NCI-H2196 (cell line): ENCODE measurements around the gene PTGDR.

Source experiments
- DNase-seq: peaks from one replicate; lab custom pipeline; 2025; ENCODE audit not compliant: unreplicated experiment; lab: John Stamatoyannopoulos, UW

Gene PTGDR

GRCh38 chr14:52267501-52268278, at the start of gene PTGDR:
TSS of gene PTGDR (plus strand) at chr14:52267698. CDS start at chr14:52267815, 117 bp downstream.
- DNase-seq, result no peak

DNA sequence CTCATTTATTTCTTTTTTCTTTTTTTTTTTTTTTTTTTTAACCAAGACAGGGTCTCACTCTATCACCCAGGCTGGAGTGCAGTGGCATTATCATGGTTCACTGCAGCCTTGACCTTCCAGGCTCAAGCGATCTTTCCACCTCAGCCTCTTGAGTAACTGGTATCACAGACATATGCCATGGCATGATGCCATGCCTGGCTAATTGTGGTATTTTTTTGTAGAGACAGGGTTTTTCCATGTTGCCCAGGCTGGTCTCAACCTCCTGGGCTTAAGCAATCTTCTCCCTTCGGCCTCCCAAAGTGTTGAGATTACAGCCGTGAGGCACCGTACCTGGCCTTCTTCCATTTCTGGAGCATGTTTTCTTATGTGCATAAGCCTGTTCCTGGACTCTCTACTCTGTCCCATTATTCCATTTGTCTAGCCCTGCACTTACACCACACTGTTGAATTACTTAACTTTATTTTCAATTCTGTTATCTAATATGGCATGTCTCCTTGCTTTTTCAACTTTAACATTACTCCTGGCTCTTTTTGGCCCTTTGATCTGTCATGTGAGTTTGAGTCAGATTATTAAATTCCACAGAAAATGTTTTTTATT, 47.9 kb upstream of the PTGDR start:
- DNase-seq, result no peak

- no peak for DNase-seq
Observed at GRCh38 chr14:52220924-52221811, 46.3 kb upstream of the PTGDR start.

- no peak for DNase-seq
Observed at GRCh38 chr14:52222901-52223300, 44.6 kb upstream of the PTGDR start.

DNA sequence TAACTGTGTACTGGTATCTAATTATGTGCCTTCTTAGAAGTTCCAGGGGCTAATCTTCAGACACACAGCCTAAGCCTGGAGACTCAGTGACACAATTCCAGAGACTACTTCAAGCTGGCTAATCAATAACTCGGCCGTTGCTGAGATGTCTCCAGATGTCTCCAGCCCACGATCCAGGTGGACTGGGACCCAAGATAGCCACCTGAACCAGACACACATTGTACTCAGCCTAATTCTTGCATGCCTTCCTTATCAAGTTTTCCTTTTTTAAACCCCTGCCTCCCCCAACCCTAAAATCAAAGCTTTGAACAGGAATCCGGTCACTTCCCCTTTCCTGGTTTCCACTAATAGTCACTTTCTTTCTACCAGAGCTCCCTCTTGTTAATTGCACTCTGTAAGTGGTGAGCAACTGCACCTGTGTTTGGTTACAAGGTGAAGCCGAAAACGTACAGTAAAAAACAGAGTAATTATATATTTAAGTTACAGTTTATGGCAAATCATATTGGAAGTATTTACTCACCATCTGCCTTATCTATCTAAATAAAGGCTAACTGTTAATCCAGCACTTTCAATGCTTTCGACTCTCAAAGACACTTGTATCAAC, 39.8 kb upstream of the PTGDR start:
- no peak for DNase-seq

- DNase-seq, result no peak
Observed at GRCh38 chr14:52233693-52234092, 33.8 kb upstream of the PTGDR start.

- no peak for DNase-seq
Observed at GRCh38 chr14:52235434-52235833, 32.1 kb upstream of the PTGDR start.

DNA sequence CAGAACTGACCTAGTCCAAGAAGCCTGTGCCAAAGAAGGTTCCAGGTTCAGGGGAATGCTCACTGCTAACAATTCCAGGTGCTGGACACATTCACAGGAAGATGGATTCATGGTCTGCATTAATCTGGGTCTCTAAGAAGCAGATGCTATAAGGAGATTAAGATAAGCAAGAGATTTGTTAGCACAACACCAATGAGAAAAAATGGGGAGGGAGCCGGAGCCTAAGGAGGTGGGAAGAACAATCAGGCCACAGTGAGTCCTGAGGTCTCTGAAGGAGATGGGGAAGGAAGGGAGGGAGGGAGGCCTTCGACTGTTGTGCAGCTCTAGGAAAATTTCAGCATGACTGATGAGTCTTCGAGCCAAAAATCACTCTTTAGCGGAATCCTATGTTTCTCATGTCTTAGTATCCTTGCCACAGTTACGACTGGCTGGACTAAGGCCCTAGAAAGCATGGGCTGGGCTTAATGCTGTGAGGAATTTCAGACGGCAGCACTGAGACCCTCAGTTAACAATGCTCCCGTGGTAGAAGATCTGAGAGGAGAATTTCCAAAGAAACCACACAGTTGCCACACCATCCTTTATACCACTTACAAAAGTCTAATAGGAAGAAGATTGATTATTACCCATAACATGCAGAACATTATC, 31.5 kb upstream of the PTGDR start:
- no peak for DNase-seq

DNA sequence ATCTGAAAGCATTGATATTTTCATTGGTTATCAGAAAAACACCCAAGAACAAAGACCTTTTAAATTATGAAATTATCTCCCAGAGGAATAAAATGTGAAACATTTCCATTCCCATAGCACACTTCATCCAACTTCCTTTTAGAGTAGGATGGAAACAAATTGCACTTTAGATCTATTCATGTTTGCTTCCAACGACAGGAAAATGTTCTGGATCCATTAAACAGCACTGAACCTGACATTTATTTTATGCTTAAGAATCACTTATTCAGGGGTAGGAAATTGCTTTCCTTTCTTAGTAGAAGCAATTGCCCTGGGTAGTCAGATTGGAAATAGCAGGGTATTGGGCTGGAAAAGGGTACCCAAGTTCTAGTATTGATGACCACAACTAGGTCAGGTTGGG, 28.8 kb upstream of the PTGDR start:
- no peak for DNase-seq

DNA sequence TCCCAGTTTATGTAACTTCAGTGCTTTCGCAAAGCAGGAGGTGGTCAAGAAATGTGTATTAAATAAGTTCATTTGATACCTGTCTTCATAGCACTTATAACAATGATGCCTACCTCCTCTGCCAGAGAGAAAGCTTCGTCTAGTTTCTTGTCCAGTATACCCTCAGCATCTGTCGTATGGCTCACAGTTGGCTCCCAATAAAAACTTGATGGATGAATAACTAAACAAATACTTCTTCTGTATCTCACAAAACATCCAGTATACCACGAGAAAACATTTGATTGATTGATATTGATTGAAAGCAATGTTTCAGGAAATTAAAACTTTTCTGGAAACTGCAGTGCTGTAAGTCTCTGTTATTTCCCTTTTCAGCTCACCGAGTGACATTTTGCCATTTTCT, 26.9 kb upstream of the PTGDR start:
- DNase-seq, result no peak

GRCh38 chr14:52241087-52241793, 26.3 kb upstream of the PTGDR start:
- DNase-seq, result no peak

- DNase-seq, result no peak
Observed at GRCh38 chr14:52244328-52244727, 23.2 kb upstream of the PTGDR start.

GRCh38 chr14:52244997-52245396, 22.5 kb upstream of the PTGDR start:
- DNase-seq, result no peak

DNA sequence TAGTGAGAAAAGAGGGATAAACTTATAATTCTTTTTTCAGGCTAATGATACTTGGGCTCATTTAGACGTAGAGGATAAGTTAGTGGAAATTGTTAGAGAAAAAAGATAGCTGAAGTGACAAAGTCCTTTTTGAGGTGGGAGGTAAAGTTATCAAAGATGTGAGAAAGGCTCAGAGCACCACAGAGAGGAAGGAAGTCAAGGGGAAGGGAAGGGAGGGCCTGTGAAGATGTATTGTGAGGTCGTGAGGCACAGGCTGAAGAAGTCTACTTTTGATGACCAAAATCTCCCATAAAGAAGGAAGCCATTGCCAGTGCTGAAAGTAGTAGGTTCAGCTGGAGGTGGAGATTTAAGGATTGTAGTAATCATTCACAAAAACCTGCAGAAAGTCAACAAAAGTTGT, 19.4 kb upstream of the PTGDR start:
- DNase-seq, result no peak

DNA sequence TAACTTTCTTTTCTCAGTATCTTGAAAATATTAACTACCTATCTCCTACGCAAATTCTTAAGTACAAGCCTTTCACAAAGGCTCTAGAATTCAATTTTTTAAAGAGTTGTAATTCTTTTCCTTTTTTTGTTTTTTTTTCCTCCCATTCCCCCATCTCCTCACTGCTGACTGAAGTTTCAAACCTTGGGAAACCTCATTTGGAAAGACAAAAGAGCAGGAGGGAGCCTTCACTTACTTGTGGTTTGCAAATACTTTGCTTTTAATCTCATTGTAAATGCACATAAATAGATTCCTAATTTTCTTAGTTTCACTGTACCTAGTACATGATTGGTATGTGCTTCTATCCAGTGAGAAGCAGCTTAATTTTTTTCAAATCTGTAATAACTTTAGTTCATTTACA, 15.8 kb upstream of the PTGDR start:
- DNase-seq, result no peak

DNA sequence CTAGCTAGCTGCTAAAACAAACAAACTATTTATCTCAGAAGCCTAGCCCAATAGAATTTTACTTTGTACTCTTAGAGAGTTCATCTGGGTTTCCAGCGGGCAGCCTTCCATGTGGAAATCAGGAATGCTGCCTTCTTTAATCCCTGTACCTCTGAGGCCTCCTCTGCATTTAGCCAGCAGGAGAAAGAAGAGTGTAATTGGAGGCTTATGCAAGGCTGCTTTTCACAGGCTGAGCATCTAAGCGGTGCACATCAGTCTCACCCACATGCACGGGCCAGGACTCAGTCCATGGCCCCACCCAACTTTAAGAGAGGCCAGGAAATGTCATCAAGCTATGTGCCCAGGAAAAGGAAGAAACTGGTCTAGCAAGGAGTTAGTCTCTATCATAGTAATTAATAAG, 14.0 kb upstream of the PTGDR start:
- DNase-seq, result no peak

DNA sequence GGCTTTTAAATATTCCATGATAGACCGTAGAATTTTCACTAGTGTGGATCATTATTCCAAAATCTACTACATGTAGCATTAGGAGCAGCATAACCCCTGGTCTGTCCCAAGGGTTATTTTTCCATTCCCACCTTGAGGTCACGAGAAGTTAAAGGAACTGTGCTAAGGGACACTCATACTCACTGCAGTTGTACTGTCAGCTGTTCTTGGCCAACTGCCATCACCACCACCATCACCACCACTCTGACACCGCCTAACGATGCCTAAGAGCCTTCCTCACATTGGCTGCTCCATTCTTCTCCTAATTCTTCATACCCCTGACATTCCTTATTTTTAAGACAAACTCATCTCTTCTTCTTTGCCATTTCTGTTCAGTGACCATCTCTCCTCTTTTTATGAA, 13.4 kb upstream of the PTGDR start:
- DNase-seq, result no peak

DNA sequence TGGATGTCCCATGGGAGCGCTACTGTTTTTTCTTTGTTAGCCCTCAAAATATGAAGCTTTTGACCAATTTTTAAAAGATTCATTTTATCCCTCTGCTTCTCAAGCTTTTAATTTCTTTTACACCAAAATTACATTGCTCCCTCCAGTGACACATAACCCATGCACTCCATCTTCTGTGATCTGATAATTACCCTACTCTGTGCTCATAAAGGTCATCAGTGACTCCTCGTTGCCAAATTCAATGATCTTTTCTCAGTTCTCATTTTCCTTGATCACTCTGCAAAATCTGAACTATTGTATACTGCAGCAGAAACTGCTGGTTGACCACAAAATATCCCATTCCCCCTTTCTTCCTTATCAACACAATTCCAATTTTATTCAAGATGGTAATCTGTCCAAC, 8.7 kb upstream of the PTGDR start:
- DNase-seq, result no peak

DNA sequence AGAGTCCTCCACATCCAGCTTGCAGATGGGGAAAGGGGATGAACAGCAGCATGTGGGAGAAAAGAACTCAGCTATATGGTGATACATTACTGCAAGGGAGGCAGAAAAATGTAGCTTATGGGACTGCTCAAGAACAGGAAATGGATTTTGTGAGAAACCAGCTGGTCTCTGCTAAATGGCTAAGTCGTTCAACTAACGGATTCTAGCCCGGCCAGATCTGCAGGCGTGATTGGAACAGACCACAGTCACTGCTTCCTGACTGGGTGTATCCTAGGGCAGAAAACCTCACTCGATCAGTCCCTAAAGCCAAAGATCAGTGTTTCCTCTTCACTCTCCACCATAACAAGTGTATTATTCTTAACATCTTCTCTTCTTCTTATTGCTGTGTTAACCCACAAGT, 8.1 kb upstream of the PTGDR start:
- no peak for DNase-seq

DNA sequence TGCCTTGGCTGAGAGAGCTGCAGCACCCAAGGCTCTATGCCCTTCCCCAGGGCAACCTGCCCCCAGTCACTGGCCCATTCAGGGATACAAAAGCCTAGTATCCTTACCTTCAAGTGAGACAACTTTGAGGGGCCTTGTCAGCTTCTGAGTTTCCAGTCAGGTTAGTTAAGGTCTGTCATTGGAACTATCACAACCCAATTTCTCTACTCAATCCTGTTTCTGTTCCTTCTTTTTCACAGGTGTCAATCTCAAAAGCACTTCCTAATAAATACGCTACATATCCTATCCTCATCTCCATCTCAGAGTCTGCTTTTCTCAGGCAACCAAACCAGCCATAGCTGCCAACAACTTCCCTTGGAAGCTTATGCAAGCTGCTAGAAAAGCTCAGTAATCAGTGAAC, 4.9 kb upstream of the PTGDR start:
- no peak for DNase-seq
